ENCODE results near the gene SCMH1. TPM values are rescaled to one million over a fixed set of nuclear protein-coding genes. Genes with fewer than 3 reads are reported as not detected.

The SCMH1 gene
- total and polyA plus RNA-seq, 2 donors (not counting 3 experiments of a cell fraction or from before 2014, with no cell fraction given): 39.9 to 40.7 TPM

GRCh38 chr1:41108696-41109275 is 133.3 kb downstream of the SCMH1 start:
- Histone ChIP-seq H3K27me3 (ENCODE audit: control insufficient read depth in 2 of 2, insufficient read depth in 2 of 2, low read length in 2 of 2) (no peaks in the 10 kb centered on the region), H3K9me3 (replicated peaks; ENCODE audit: control insufficient read depth, insufficient read depth, low read length) (no peaks in the 10 kb centered on the region), H3K79me2 (ENCODE audit: control insufficient read depth, insufficient read depth, low read length) (no peaks in the 10 kb centered on the region), H3K4me3 (replicated peaks in 1 of 3; ENCODE audit: insufficient read depth in 1 of 3, low read depth in 1 of 3, low read length in 3 of 3) (peak overlapping the region in 1 of 3 experiments; percentile 59), H3K9ac (replicated peaks; ENCODE audit: extremely low read depth, insufficient read depth, low read length) (peak overlapping the region; percentile 77), H3K36me3 (ENCODE audit: control insufficient read depth in 2 of 2, extremely low read depth in 1 of 2, insufficient read depth in 2 of 2, low read length in 2 of 2) (no peaks in the 10 kb centered on the region), H2AFZ (ENCODE audit: low read depth, low read length) (no peak overlapping the region), H3K4me2 (ENCODE audit: insufficient read depth, low read length) (peak overlapping the region; percentile 77), H3K4me1 (ENCODE audit: control insufficient read depth, extremely low read depth, insufficient read depth, low read length) (peaks cover 27% of the 10 kb centered on the region), H4K20me1 (replicated peaks; ENCODE audit: control insufficient read depth, extremely low read depth, insufficient read depth, low read length) (no peaks in the 10 kb centered on the region), H3K9me1 (replicated peaks; ENCODE audit: control insufficient read depth, extremely low read depth, insufficient read depth, low read length) (no peaks in the 10 kb centered on the region), H3K27ac (ENCODE audit: insufficient read depth, low read depth, low read length) (peak overlapping the region; percentile 95)
- DNase-seq (ENCODE audit: low read depth, low spot score): no peak
- FAIRE-seq: no peak
- intact Hi-C loops (cut with micrococcal nuclease): loop anchor here (2.0 kb wide), 3 partner anchors 14 to 94 kb away; no protein-coding TSS in a partner anchor
- TF ChIP-seq EZH2 (IDR thresholded peaks at IDR 0.05; ENCODE audit: borderline replicate concordance, low read depth, low read length, severe bottlenecking) (no peak), MYC (IDR thresholded peaks at IDR 0.05; ENCODE audit: low read depth, low read length) (no peak), FOS (IDR thresholded peaks at IDR 0.05; ENCODE audit: borderline replicate concordance, insufficient read depth, low read length) (no peak), POLR2AphosphoS5 (IDR thresholded peaks at IDR 0.05; ENCODE audit: insufficient read depth, low read depth, low read length) (no peak), GATA2 (IDR thresholded peaks at IDR 0.05; ENCODE audit: insufficient read depth, insufficient read length, low read depth, low read length) (no peak), JUN (IDR thresholded peaks at IDR 0.05; ENCODE audit: borderline replicate concordance, insufficient read depth, insufficient read length, low read depth) (no peak), POLR2A (IDR thresholded peaks at IDR 0.05; ENCODE audit: low read depth, low read length) (no peak), CTCF (IDR thresholded peaks at IDR 0.05; ENCODE audit: extremely low read depth in 1 of 2, insufficient read depth in 1 of 2, low read depth in 1 of 2, low read length in 2 of 2) (no peak), MAX (IDR thresholded peaks at IDR 0.05; ENCODE audit: insufficient read depth, insufficient read length) (no peak)
- POLR2A ChIA-PET: no interaction called here
- no TSS peak for BruUV-seq (replicated peaks)
- dilution Hi-C loops (cut with MboI; ENCODE audit: extremely low pct_ligation_motif_present, low sequenced_read_pairs): no loop called here
- CTCF ChIA-PET: interaction anchor here (1.1 to 2.3 kb wide), 3 partner anchors 11 to 64 kb away, joined by 3 to 13 read pairs (median 9); no protein-coding TSS in a partner anchor

Data from endothelial cell of umbilical vein (primary cell).